IPS-18a (cell line): Measurements from ENCODE around the gene RAVER2.
A peak's percentile ranks its signal among the peaks of the same experiment; 100 is the strongest.
"Not testable (repeated sequence)": the region's sequence is repeated elsewhere in the genome, so short reads cannot be mapped to it uniquely, and the experiment has no call there.

Source experiments
- H3K27ac ChIP-seq: one replicate; pipeline ENCODE4 v1.5.1; 2013; ENCODE audit warnings: low read length
- H3K27me3 ChIP-seq: one replicate; pipeline ENCODE4 v1.6.1; 2013; ENCODE audit warnings: mild to moderate bottlenecking, low read length; ENCODE audit not compliant: control insufficient read depth, insufficient read depth
- H3K36me3 ChIP-seq: one replicate; pipeline ENCODE4 v1.6.1; 2013; ENCODE audit warnings: low read depth, low read length; ENCODE audit not compliant: control insufficient read depth
- H3K4me1 ChIP-seq: one replicate; pipeline ENCODE4 v1.6.1; 2013; ENCODE audit warnings: low read depth, low read length; ENCODE audit not compliant: control insufficient read depth
- H3K4me3 ChIP-seq: one replicate; pipeline ENCODE4 v1.5.1; 2013; ENCODE audit warnings: low read length
- H3K9ac ChIP-seq: one replicate; pipeline ENCODE4 v1.6.1; 2013; ENCODE audit warnings: mild to moderate bottlenecking, low read length, moderate library complexity
- H3K9me3 ChIP-seq: one replicate; pipeline ENCODE4 v1.6.1; 2013; ENCODE audit warnings: low read depth, low read length; ENCODE audit not compliant: control insufficient read depth

Gene RAVER2

GRCh38 chr1:64721576-64722145, 23.2 kb upstream of the RAVER2 start:
- no peak overlapping the region for H3K4me3 ChIP-seq
- H3K27ac ChIP-seq, result no peak overlapping the region
- H3K9me3 ChIP-seq, result no peaks in the 10 kb centered on the region
- no peaks in the 10 kb centered on the region for H3K4me1 ChIP-seq
- no peak overlapping the region for H3K9ac ChIP-seq
- no peaks in the 10 kb centered on the region for H3K36me3 ChIP-seq
- H3K27me3 ChIP-seq, result no peaks in the 10 kb centered on the region

GRCh38 chr1:64727861-64728260, 17.0 kb upstream of the RAVER2 start:
- no peaks in the 10 kb centered on the region for H3K4me1 ChIP-seq
- no peaks in the 10 kb centered on the region for H3K27me3 ChIP-seq
- no peak overlapping the region for H3K27ac ChIP-seq
- H3K9ac ChIP-seq, result no peak overlapping the region
- H3K36me3 ChIP-seq, result no peaks in the 10 kb centered on the region
- no peaks in the 10 kb centered on the region for H3K9me3 ChIP-seq
- H3K4me3 ChIP-seq, result no peak overlapping the region

GRCh38 chr1:64733581-64734286, 11.1 kb upstream of the RAVER2 start:
- H3K27me3 ChIP-seq, result no peaks in the 10 kb centered on the region
- H3K4me3 ChIP-seq, result no peak overlapping the region
- no peak overlapping the region for H3K9ac ChIP-seq
- H3K36me3 ChIP-seq, result no peaks in the 10 kb centered on the region
- no peak overlapping the region for H3K27ac ChIP-seq
- H3K4me1 ChIP-seq, result no peaks in the 10 kb centered on the region
- H3K9me3 ChIP-seq, result no peaks in the 10 kb centered on the region

- Histone ChIP-seq H3K4me1 (no peaks in the 10 kb centered on the region), H3K9ac (no peak overlapping the region), H3K4me3 (no peak overlapping the region), H3K36me3 (no peaks in the 10 kb centered on the region), H3K27me3 (no peaks in the 10 kb centered on the region), H3K9me3 (no peaks in the 10 kb centered on the region), H3K27ac (no peak overlapping the region)
Observed at GRCh38 chr1:64734287-64734652, 10.6 kb upstream of the RAVER2 start.

GRCh38 chr1:64740687-64741086, 4.2 kb upstream of the RAVER2 start:
- not testable (repeated sequence) for H3K27ac ChIP-seq, H3K4me3 ChIP-seq, H3K27me3 ChIP-seq, H3K4me1 ChIP-seq, H3K9ac ChIP-seq, H3K9me3 ChIP-seq, H3K36me3 ChIP-seq

GRCh38 chr1:64743954-64744491, 852 bp upstream of the RAVER2 start:
- H3K4me1 ChIP-seq, result peaks cover 11% of the 10 kb centered on the region
- peak overlapping the region; percentile 62 for H3K9ac ChIP-seq
- no peaks in the 10 kb centered on the region for H3K9me3 ChIP-seq
- peaks cover 8% of the 10 kb centered on the region for H3K27me3 ChIP-seq
- peak overlapping the region; percentile 72 for H3K4me3 ChIP-seq
- no peaks in the 10 kb centered on the region for H3K36me3 ChIP-seq
- no peak overlapping the region for H3K27ac ChIP-seq

GRCh38 chr1:64745181-64745985, 508 bp downstream of the RAVER2 start:
- peak overlapping the region; percentile 74 for H3K9ac ChIP-seq
- H3K4me1 ChIP-seq, result peaks cover 11% of the 10 kb centered on the region
- H3K4me3 ChIP-seq, result peak overlapping the region; percentile 88
- H3K27ac ChIP-seq, result no peak overlapping the region
- H3K27me3 ChIP-seq, result peaks cover 8% of the 10 kb centered on the region
- H3K36me3 ChIP-seq, result no peaks in the 10 kb centered on the region
- no peaks in the 10 kb centered on the region for H3K9me3 ChIP-seq

- H3K9ac ChIP-seq, result peak overlapping the region; percentile 74
- peak overlapping the region; percentile 88 for H3K4me3 ChIP-seq
- H3K27me3 ChIP-seq, result peaks cover 8% of the 10 kb centered on the region
- peaks cover 16% of the 10 kb centered on the region for H3K4me1 ChIP-seq
- H3K36me3 ChIP-seq, result no peaks in the 10 kb centered on the region
- no peak overlapping the region for H3K27ac ChIP-seq
- no peaks in the 10 kb centered on the region for H3K9me3 ChIP-seq
Observed at GRCh38 chr1:64745986-64746940, 1.4 kb downstream of the RAVER2 start.

GRCh38 chr1:64748222-64748621, 3.3 kb downstream of the RAVER2 start:
- H3K27me3 ChIP-seq, result peaks cover 8% of the 10 kb centered on the region
- no peak overlapping the region for H3K27ac ChIP-seq
- H3K4me1 ChIP-seq, result peaks cover 16% of the 10 kb centered on the region
- no peak overlapping the region for H3K9ac ChIP-seq
- H3K36me3 ChIP-seq, result no peaks in the 10 kb centered on the region
- no peak overlapping the region for H3K4me3 ChIP-seq
- no peaks in the 10 kb centered on the region for H3K9me3 ChIP-seq

GRCh38 chr1:64748706-64749105, 3.8 kb downstream of the RAVER2 start:
- Histone ChIP-seq H3K36me3 (no peaks in the 10 kb centered on the region), H3K9ac (no peak overlapping the region), H3K4me1 (peaks cover 16% of the 10 kb centered on the region), H3K9me3 (no peaks in the 10 kb centered on the region), H3K27me3 (peaks cover 8% of the 10 kb centered on the region), H3K4me3 (no peak overlapping the region), H3K27ac (no peak overlapping the region)

- H3K9me3 ChIP-seq, result no peaks in the 10 kb centered on the region
- H3K27me3 ChIP-seq, result peaks cover 8% of the 10 kb centered on the region
- H3K27ac ChIP-seq, result no peak overlapping the region
- H3K9ac ChIP-seq, result no peak overlapping the region
- H3K36me3 ChIP-seq, result no peaks in the 10 kb centered on the region
- no peak overlapping the region for H3K4me3 ChIP-seq
- H3K4me1 ChIP-seq, result peaks cover 16% of the 10 kb centered on the region
Observed at GRCh38 chr1:64750092-64750491, 5.2 kb downstream of the RAVER2 start.
